ENCODE results near the gene IFITM10.
A peak's percentile ranks its signal among the peaks of the same experiment; 100 is the strongest.

The IFITM10 gene

DNA sequence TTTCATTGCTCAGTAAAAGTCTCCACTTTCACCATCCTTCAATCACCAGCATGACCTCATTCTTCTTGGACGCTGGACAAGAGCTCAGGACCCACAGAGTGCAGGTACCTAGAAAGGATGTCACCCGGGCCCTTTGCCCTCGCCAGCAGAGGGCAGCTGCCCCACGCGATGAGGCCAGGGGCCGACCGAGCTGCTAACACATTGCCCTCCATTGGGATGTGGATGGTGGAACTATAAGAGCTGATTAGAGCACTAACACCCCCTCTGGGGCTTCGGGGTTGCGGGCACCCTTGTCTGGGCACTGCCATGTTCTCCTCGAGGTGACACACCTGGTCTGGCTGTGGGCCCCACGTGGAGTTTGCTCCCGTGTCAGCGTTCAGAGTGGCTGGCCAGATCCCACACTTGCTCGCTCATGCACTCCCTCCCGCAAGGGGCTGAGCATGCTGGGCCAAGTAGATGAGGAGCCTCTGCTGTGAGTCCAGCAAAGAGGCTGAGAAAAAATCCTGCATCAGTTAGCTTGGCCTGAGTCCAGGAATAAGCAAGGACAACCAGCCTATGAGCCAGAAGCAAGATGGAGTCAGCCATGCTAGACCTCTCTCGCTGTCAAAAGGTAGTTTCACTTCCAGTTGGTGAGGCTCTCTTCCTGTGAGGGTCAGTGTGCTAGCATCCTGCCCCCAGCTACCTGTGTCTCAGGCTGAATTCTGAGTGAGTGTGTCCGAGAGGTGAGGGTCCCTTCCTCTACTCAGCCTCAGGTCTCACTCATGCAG, 43.6 kb downstream of the IFITM10 start:
- no peak for DNase-seq

GRCh38 chr11:1705126-1706052, 45.0 kb downstream of the IFITM10 start:
- DNase-seq, result no peak

- DNase-seq, result no peak
These were observed 47.2 kb downstream of the IFITM10 start for GRCh38 chr11:1703146-1703545.

- DNase-seq, result no peak
These were observed 47.9 kb downstream of the IFITM10 start for GRCh38 chr11:1702506-1702905.

GRCh38 chr11:1701091-1701807, 49.1 kb downstream of the IFITM10 start:
- DNase-seq, result no peak

DNA sequence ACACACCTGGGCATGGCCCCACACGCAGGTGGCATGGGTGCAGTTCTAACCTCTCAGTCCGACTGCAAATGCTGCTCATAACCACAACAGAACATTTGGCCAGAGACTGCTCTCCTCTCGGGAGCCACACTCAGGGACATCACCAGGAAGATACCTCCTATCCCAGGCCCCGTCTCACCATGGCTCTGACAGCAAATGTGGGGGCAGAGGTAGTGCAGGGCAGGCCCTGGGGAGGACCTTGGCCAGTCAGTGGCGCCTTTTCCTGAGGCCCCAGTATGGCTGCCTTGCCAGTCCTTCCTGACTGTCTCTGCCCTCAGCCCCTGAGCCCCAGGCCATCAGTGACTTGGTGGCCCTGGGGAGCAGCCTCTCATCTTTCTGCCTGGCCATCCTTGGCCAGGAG, 50.6 kb downstream of the IFITM10 start:
- no peak for DNase-seq

GRCh38 chr11:1696608-1697570, 53.5 kb downstream of the IFITM10 start, which contains the start of gene KRTAP5-6:
KRTAP5-6 (plus strand) TSS chr11:1697195; CDS start chr11:1697246, 51 bp downstream.
- DNase-seq, result no peak

- DNase-seq, result no peak
These were observed 54.8 kb downstream of the IFITM10 start for GRCh38 chr11:1695548-1696108.

GRCh38 chr11:1694846-1695547, 55.4 kb downstream of the IFITM10 start:
- no peak for DNase-seq

- peak; percentile 97 for DNase-seq
These were observed 56.1 kb downstream of the IFITM10 start for GRCh38 chr11:1694064-1694845.

DNA sequence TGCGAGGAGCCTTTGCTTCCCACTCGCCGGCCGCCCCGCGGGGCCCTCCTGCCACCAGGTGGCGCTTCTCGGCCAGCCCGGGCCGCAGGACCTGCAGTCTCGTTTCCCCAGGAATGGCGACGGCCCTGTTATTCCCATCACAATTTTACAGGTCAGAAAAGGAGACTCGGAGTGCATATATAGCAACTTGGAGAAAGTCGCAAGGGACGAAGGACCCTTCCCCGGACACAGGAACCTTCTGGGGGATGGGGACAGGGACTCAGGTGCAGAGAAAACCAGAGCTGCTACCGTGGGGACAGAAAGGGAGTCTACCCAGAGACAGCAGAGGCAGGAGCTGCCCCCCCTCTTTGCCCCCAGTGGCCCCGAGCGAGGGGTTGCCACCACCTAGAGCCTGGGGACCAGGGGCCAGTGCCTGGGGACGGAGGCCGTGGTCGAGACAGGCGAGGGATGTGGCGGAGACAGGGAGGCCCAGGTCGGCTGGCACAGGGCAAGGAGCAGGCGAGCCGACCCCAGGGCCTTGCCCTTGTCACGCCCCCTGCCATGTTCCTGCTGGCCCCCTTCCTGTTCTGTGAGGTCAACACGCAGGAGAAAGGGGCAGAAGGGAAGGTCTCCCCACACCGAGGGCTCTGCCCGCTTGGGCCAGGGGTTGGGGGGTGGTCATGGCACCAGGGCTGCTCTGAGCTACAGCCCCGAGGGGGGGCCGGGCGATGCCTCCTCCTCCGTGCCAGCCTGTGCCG, 56.9 kb downstream of the IFITM10 start:
- peak; percentile 92 for DNase-seq

DNA sequence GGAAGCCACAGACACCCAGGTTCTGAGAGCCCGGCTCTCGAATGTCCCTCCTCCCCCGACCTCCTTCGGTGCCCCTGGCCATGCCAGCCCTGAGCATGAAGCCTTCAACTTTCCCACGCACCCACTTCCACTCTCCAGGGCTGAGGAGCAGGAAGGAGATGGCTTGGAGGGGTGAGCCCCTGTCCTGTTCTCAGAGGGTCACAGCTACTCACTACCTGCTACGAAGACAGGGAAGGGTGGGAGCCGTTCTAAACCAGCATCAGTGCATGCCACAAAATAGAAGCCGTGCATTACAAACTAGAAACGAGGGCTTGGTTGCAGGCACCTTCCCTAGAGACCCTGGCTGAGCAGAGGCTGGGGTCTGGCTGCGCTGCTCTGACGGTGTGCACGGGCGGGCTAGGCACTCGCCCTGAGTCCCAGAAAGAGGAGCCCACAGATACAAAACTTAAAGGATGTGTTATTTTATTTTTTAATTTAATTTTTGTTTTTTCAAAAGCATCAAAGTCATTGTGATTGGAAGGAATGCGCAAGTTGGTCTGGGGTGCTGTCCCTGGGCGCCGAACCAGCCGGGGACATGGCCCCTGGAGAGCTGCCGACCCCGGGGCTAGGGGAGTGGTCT, 57.6 kb downstream of the IFITM10 start:
- DNase-seq, result no peak

DNA sequence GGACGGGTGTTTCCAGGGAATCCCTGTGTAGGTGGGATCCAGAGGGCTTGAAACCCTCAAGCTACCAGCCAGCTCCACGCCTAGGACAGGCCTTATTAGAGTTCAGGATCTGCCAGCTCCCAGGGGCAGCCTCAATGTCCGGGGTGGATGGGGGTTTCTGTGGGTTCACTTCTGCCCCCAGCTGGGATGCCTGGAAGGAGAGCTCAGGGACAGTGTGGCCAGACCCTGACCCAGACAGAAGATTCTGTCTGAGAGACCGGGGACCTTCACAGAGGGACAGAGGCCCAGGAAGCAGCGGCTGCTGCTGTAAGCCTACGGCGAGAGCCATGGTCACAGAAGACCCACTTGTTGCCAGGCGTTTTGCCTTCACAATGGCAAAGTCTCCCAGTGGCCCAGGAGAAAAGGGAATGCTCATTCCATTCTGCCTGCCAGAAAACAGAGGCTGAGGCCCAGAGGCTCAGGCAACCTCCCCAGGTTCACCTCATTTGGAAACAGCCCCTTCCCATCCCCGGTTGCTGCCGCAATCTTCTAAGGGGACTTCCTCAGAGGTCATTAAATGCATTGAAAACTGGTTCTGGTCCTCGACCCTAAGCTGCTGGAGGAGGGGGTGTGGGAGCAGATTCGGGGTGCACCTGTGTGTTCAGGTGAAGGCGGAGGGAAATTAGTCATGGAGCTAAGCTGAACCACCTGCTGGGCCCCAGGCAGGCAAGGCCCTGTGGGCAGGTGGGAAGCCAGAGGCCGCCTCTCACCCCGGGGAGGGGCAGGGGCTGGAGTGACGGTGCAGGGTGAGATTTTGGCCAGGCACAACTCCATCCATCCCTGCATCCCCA, 58.3 kb downstream of the IFITM10 start:
- no peak for DNase-seq

DNA sequence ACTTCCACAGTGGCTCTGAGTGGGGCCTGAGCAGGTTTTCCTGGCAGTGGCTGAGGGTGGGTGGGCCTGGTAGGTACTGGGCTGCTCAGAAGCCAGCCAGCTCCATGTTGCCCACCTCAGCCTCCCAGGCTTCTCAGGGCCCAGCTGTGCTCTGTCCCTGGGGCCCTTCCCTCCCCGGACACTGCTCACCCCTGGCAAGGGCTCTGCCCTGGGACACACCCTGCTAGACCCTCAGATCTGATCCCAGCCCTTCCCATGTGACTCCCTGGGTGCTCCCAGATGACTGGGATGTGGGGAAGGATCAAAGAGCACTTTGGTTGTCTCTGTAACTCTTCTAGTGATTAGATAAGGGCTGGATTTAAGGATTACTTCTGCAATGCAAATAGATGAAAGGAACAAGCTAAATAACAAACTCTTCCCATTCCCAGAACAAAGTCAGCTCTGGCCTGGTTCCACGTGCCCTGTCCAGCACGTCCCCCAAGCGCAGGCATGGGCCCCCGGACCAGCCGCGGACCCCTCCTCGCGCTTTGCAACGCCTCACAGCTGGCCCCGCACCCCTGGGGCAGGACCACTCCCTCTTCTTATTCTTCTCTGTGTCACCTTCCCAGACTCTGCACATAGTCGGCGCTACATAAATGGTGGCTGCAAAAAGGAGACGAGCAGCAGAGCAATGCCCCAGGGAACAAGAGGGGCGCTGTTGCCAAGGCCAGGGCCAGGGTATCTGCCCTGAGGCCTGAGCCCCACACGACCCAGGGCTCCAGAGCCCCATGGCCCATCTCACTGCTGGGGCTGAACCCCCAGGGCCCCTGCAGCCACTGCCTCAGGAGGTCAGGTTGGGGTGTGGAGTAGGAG, 59.1 kb downstream of the IFITM10 start:
- DNase-seq, result no peak

DNA sequence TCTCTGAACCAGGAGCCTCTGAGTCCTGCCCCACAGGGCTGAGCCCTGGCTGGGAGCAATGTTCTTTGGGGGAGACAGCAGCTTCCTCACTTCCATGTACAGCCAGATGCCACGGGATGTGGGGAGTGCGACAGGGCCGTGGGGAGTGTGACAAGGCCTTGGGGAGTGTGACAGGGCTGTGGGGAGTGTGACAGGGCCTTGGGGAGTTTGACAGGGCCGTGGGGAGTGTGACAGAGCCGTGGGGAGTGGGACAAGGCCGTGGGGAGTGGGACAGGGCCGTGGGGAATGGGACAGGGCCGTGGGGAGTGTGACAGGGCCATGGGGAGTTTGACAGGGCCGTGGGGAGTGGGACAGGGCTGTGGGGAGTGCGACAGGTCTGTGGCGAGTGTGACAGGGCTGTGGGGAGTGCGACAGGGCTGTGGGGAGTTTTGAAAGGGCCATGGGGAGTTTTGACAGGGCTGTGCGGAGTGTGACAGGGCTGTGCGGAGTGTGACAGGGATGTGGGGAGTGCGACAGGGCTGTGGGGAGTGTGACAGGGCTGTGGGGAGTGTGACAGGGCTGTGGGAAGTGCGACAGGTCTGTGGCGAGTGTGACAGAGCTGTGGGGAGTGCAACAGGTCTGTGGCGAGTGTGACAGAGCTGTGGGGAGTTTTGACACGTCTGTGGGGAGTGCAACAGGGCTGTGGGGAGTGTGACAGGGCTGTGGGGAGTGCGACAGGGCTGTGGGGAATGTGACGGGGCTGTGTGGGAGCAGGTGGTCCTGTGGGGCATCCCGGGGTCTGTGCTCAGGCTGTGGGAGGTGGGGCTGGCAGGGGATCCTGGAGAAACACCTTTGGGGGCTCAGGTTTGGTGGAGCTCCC, 60.0 kb downstream of the IFITM10 start:
- DNase-seq, result no peak

Measured in 8988T (cell line).